GM19463 (cell line): ENCODE results near the gene SDF4.
"Not testable (repeated sequence)": the region's sequence is repeated elsewhere in the genome, so short reads cannot be mapped to it uniquely, and the experiment has no call there.

Experiments used
- ATAC-seq: cut with Tn5 transposase; IDR thresholded peaks from one replicate; pipeline ENCODE4 v1.9.1; 2021; ENCODE audit warnings: mild to moderate bottlenecking, moderate library complexity; ENCODE audit not compliant: unreplicated experiment

Gene SDF4

GRCh38 chr1:1181129-1181937 lies 50.5 kb downstream of the SDF4 start:
- no peak for ATAC-seq

DNA sequence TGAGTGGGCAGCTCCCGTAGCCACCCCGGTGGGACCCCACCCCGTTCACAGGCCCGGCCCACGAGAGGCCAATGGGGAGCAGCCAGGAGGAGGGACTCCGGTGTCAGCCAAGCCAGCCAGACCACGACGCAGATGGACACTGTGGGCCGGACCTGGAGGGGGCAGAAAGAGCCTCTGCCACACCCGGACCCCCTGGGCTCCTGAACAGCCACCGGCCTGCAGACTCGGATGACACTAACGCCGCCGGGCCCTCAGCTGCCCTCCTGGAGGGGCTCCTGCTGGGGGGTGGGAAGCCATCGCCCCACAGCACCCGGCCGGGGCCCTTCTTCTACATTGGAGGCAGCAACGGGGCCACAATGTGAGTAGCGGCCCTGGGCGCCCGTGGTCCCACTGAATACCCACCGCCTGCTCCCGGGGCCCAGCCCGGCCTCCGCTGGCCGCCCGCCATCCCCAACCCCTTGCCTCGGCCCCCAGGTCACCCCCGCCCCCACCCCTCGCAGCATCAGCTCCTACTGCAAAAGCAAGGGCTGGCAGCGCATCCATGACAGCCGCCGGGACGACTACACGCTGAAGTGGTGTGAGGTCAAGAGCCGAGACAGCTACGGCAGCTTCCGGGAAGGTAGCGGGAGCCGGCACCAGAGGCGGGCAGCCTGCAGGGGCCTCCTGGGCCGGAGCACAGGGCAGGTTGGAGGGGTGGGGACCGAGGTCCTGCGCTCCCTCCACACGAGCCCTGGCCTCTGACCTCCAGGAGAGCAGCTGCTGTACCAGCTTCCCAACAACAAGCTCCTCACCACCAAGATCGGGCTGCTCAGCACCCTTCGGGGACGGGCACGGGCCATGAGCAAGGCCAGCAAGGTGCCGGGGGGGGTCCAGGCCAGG lies 51.6 kb downstream of the SDF4 start:
- no peak for ATAC-seq

GRCh38 chr1:1179346-1179982 lies 52.3 kb downstream of the SDF4 start:
- no peak for ATAC-seq

DNA sequence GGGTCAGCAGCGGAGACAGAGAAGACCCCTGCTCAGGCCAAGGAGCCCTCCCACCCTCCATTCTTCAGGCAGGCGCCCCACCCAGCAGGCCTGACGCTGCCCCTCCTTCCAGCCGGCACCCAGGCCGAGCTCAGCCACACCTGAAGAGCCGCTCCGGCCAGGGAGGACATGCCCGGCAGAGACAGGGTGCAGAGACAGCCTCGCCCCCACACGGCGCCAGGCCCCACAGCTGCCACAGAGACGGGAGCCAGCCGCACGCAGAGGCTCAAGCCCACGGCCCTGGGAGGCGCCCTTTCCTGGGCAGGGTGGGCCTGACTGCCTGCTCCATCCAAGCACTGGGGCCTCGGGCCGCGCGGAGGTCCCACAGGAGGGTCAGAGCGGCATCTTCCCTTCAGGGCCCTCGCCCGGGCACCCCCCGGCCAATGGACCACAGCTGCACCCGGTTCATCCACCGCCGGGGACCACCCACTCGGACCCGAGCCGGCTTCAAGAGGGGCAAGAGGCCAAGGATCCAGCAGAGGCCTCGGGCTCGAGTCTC lies 52.9 kb downstream of the SDF4 start:
- ATAC-seq: no peak

GRCh38 chr1:1177452-1178206 lies 54.2 kb downstream of the SDF4 start:
- ATAC-seq: no peak

DNA sequence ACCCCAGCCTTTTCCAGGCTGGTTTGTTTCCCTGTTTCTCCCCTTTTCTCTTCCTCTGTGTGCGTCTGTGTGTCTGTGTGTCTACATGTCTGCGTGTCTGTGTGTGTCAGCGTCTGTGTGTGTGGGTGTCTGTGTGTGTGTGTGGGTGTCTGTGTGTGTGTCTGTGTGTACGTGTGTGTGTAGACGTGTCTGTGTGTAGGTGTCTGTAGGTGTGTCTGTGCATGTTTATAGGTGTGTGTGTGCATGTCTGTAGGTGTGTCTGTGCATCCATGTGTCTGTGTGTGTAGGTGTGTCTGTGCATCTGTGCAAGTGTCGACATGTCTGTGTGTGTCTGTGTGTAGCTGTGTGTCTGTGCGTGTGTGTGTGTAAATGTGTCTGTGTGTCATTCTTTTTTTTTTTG lies 54.9 kb downstream of the SDF4 start:
- no peak for ATAC-seq

GRCh38 chr1:1176063-1176761 lies 55.6 kb downstream of the SDF4 start:
- not testable (repeated sequence) for ATAC-seq

GRCh38 chr1:1175221-1176062 lies 56.4 kb downstream of the SDF4 start:
- no peak for ATAC-seq

- ATAC-seq: no peak
These were observed 57.9 kb downstream of the SDF4 start, which contains the start of gene TTLL10 for GRCh38 chr1:1173793-1174415. TSS of gene TTLL10 (plus strand) at chr1:1173880. CDS start at chr1:1179216, 5,336 bp downstream.

GRCh38 chr1:1173061-1173792 lies 58.6 kb downstream of the SDF4 start:
- no peak for ATAC-seq

GRCh38 chr1:1171546-1172340 lies 60.1 kb downstream of the SDF4 start:
- ATAC-seq: no peak

GRCh38 chr1:1171161-1171545 lies 60.6 kb downstream of the SDF4 start:
- no peak for ATAC-seq

GRCh38 chr1:1170215-1171091 lies 61.3 kb downstream of the SDF4 start:
- ATAC-seq: no peak

DNA sequence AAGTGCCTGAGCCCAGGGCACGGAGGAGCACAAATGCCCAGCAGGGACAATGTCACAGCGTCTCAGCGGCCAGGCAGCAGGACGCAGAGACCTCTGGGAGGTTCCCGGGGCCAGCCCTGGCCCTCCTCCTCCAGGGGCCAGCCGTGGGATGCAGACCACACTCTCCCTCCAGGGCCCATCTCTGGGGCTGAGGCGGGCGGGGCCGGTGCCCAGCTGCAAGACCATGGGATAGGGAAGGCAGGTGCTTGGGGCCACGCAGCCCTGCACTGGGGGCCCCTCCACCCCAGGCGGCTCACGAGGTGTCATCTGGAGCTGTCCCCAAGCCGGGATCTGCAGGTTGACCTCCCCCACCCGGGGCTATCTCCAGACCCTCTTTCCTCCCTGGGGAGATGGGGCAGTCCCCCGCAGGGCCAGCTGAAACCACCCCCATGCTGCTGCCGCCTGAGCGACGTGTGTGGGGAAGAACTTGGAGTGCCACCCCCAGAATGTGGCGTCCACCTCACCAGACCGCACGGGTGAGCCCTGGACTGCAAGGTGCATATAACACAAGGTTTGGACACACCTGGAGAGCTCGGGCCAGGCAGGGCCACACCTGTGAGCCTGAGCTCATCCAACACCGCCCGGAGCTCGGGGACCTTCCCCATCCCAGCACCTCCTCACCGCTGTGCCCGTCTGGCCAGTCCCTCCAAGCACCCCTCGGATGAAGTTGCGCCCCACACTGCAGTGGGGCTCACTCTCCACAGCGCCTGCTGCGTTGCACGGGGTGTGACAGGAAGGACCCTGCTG lies 62.2 kb downstream of the SDF4 start:
- no peak for ATAC-seq
